Neural cell (in vitro differentiated cells): ENCODE measurements around the gene GNE. TPM values are rescaled to one million over a fixed set of nuclear protein-coding genes. Genes with fewer than 3 reads are reported as not detected.

Experiments
- H2AFZ ChIP-seq: fragments of 200-600, 300-800 bp; sonication (generic), shearing (Covaris generic); 2 replicates; pipeline ENCODE4 v1.6.0; 2014; ENCODE audit warnings: low read depth, mild to moderate bottlenecking, antibody characterized with exemption, low read length, moderate library complexity
- H3F3A ChIP-seq: fragments of 200-600 bp; shearing (Covaris generic); 2 replicates; pipeline ENCODE4 v1.6.1; 2016; ENCODE audit warnings: mild to moderate bottlenecking, moderate library complexity, mixed read lengths, antibody characterized with exemption, low read length; ENCODE audit not compliant: insufficient read depth, poor library complexity, severe bottlenecking
- H3K27ac ChIP-seq: fragments of 200-600, 300-800 bp; sonication (generic), shearing (Covaris generic); 2 replicates; pipeline ENCODE4 v1.5.1; 2014; ENCODE audit warnings: mild to moderate bottlenecking, low read length, moderate library complexity
- H3K27me3 ChIP-seq: fragments of 300-800, 200-600 bp; sonication (generic), shearing (Covaris generic); 2 replicates; pipeline ENCODE4 v1.6.0; 2014; ENCODE audit warnings: mild to moderate bottlenecking, low read depth, low read length, moderate library complexity; ENCODE audit not compliant: insufficient read depth
- H3K36me3 ChIP-seq: fragments of 300-800, 200-600 bp; sonication (generic), shearing (Covaris generic); 2 replicates; pipeline ENCODE4 v1.5.1; 2014; ENCODE audit warnings: mild to moderate bottlenecking, antibody characterized with exemption, low read length, moderate library complexity; ENCODE audit not compliant: insufficient read depth
- H3K4me2 ChIP-seq: fragments of 300-800, 200-600 bp; sonication (generic), shearing (Covaris generic); 2 replicates; pipeline ENCODE4 v1.6.0; 2014; ENCODE audit warnings: mild to moderate bottlenecking, low read length
- H3K4me3 ChIP-seq: fragments of 300-800, 200-600 bp; sonication (generic), shearing (Covaris generic); 2 replicates; pipeline ENCODE4 v1.5.1; 2014; ENCODE audit warnings: mild to moderate bottlenecking, low read length, moderate library complexity
- H3K79me2 ChIP-seq: fragments of 200-600 bp; shearing (Covaris generic); replicated peaks from 2 replicates; pipeline ENCODE4 v1.6.0; 2014; ENCODE audit warnings: mild to moderate bottlenecking, low read length, moderate library complexity; ENCODE audit not compliant: insufficient read depth
- H3K9ac ChIP-seq: fragments of 300-800, 200-600 bp; sonication (generic), shearing (Covaris generic); 2 replicates; pipeline ENCODE4 v1.6.1; 2016; ENCODE audit warnings: mild to moderate bottlenecking, low read length, mixed read lengths
- H3K9me2 ChIP-seq: fragments of 200-600 bp; shearing (Covaris generic); 2 replicates; pipeline ENCODE4 v1.6.1; 2016; ENCODE audit warnings: mild to moderate bottlenecking, low read length, mixed read lengths; ENCODE audit not compliant: insufficient read depth
- H3K9me3 ChIP-seq: fragments of 200-600, 300-800 bp; sonication (generic), shearing (Covaris generic); 2 replicates; pipeline ENCODE4 v1.6.1; 2016; ENCODE audit warnings: mild to moderate bottlenecking, mixed run types, low read length, moderate library complexity, mixed read lengths
- H4K20me1 ChIP-seq: fragments of 200-600 bp; shearing (Covaris generic); 2 replicates; pipeline ENCODE4 v1.6.1; 2016; ENCODE audit warnings: mild to moderate bottlenecking, mixed run types; ENCODE audit not compliant: insufficient read depth
- CTCF ChIP-seq: fragments of 450-650 bp; IDR thresholded peaks from 2 replicates; pipeline ENCODE4 v1.5.1; 2014; ENCODE audit warnings: antibody characterized with exemption, mild to moderate bottlenecking, moderate library complexity; ENCODE audit not compliant: poor library complexity, severe bottlenecking
- EP300 ChIP-seq: fragments of 450-650 bp; conservative IDR thresholded peaks from 2 replicates; pipeline ENCODE4 v1.6.1; 2014; ENCODE audit warnings: antibody characterized with exemption, mild to moderate bottlenecking, moderate library complexity; ENCODE audit not compliant: poor library complexity, severe bottlenecking
- EZH2 ChIP-seq: fragments of 200-600, 300-800 bp; shearing (Covaris generic), sonication (generic); IDR thresholded peaks from 2 replicates; pipeline ENCODE4 v1.6.1; 2014; ENCODE audit warnings: antibody characterized with exemption, low read length, borderline replicate concordance, mild to moderate bottlenecking; ENCODE audit not compliant: insufficient read depth, poor library complexity, severe bottlenecking
- MXI1 ChIP-seq: fragments of 450-650 bp; conservative IDR thresholded peaks from 2 replicates; pipeline ENCODE4 v1.6.1; 2014; ENCODE audit warnings: antibody characterized with exemption, mild to moderate bottlenecking; ENCODE audit not compliant: poor library complexity, severe bottlenecking
- POLR2AphosphoS5 ChIP-seq: IDR thresholded peaks from 2 replicates; pipeline ENCODE4 v1.6.1; 2012
- RAD21 ChIP-seq: fragments of 450-650 bp; conservative IDR thresholded peaks from 2 replicates; pipeline ENCODE4 v1.6.1; 2014; ENCODE audit warnings: antibody characterized with exemption, mild to moderate bottlenecking, moderate library complexity
- SMC3 ChIP-seq: fragments of 450-650 bp; conservative IDR thresholded peaks from 2 replicates; pipeline ENCODE4 v1.6.1; 2014; ENCODE audit warnings: antibody characterized with exemption, mild to moderate bottlenecking, moderate library complexity; ENCODE audit not compliant: poor library complexity
- TAF1 ChIP-seq: IDR thresholded peaks from 2 replicates; pipeline ENCODE4 v1.6.1; 2012; ENCODE audit warnings: low read depth
- polyA plus RNA-seq: library from polyadenylated mRNA; depleted of rRNA; stranded (reverse); fragments of >200 nt; gene quantifications from 2 replicates; pipeline ENCODE4 v1.2.3, GENCODE V29; 2014
- TF ChIP-seq, protein P1 (sequence below): IDR thresholded peaks from 2 replicates; pipeline ENCODE4 v1.6.1; 2012; ENCODE audit warnings: borderline replicate concordance

GNE gene
- polyA plus RNA-seq, 1 donor from 2014 or later = 22.7 TPM

DNA sequence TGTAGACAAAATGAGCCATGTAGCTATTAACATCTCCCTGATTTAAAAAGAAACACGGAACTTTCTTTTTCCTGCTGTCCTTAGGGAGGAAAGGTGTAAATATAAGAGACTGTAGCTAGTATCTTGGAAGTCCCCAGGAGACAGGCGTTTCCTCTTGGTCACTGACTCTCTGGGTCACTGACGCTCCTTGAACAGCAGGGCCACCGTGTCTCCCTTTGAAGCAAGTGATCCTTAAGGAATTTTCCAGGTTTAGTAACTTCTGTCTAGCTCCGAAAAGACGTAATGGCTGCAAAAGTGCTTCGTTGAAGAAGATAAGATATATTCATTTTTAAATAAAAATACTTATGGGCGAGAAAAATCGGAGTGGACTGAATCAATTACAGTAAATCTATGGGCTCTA, 68.3 kb downstream of the GNE start:
- Histone ChIP-seq H3K9me3 (no peaks in the 10 kb centered on the region), H3K4me2 (peak overlapping the region; percentile 67), H3K79me2 (peaks cover 33% of the 10 kb centered on the region), H3K4me3 (peak overlapping the region; percentile 80), H3K36me3 (no peaks in the 10 kb centered on the region), H2AFZ (peak overlapping the region; percentile 78), H3K9ac (peak overlapping the region; percentile 79), H3F3A (no peaks in the 10 kb centered on the region), H3K27ac (peak overlapping the region; percentile 82), H4K20me1 (no peaks in the 10 kb centered on the region), H3K27me3 (no peaks in the 10 kb centered on the region), H3K9me2 (no peaks in the 10 kb centered on the region)
- TF ChIP-seq MXI1 = no peak
- TF ChIP-seq, protein P1, sequence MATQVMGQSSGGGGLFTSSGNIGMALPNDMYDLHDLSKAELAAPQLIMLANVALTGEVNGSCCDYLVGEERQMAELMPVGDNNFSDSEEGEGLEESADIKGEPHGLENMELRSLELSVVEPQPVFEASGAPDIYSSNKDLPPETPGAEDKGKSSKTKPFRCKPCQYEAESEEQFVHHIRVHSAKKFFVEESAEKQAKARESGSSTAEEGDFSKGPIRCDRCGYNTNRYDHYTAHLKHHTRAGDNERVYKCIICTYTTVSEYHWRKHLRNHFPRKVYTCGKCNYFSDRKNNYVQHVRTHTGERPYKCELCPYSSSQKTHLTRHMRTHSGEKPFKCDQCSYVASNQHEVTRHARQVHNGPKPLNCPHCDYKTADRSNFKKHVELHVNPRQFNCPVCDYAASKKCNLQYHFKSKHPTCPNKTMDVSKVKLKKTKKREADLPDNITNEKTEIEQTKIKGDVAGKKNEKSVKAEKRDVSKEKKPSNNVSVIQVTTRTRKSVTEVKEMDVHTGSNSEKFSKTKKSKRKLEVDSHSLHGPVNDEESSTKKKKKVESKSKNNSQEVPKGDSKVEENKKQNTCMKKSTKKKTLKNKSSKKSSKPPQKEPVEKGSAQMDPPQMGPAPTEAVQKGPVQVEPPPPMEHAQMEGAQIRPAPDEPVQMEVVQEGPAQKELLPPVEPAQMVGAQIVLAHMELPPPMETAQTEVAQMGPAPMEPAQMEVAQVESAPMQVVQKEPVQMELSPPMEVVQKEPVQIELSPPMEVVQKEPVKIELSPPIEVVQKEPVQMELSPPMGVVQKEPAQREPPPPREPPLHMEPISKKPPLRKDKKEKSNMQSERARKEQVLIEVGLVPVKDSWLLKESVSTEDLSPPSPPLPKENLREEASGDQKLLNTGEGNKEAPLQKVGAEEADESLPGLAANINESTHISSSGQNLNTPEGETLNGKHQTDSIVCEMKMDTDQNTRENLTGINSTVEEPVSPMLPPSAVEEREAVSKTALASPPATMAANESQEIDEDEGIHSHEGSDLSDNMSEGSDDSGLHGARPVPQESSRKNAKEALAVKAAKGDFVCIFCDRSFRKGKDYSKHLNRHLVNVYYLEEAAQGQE = no peak
- no peak for TF ChIP-seq POLR2AphosphoS5
- TF ChIP-seq SMC3 = no peak
- no peak for TF ChIP-seq EP300
- no peak for TF ChIP-seq EZH2
- TF ChIP-seq RAD21 = no peak
- TF ChIP-seq CTCF = no peak
- no peak for TF ChIP-seq TAF1

DNA sequence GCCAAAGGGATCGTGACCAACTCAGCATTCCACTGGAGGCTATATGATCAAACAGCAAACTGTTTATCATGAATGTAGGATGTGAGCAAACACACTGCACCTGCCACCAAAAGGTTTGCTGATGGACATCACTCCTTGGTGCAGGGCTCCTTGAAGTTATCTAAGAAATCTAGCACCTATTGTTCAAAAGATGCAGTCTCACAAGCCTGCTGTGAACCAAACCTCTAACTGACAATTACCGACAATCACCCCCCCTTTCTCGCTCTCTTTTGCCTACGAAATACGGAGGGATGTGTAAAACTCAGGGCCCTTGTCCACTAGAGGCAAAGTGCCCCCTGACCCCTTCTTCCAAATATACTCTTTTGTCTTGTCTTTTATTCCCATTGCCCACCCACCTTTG, 70.0 kb downstream of the GNE start:
- no peaks in the 10 kb centered on the region for H4K20me1 ChIP-seq
- no peaks in the 10 kb centered on the region for H3K9me2 ChIP-seq
- TF ChIP-seq MXI1 = no peak
- no peak for TF ChIP-seq TAF1
- TF ChIP-seq RAD21 = no peak
- TF ChIP-seq, protein P1 = no peak
- no peak for TF ChIP-seq EZH2
- no peak for TF ChIP-seq CTCF
- TF ChIP-seq SMC3 = no peak
- no peak for TF ChIP-seq POLR2AphosphoS5
- no peak for TF ChIP-seq EP300
- H3K4me2 ChIP-seq = no peak overlapping the region
- no peak overlapping the region for H3K9ac ChIP-seq
- no peak overlapping the region for H3K4me3 ChIP-seq
- H2AFZ ChIP-seq = no peak overlapping the region
- H3F3A ChIP-seq = no peaks in the 10 kb centered on the region
- no peak overlapping the region for H3K27ac ChIP-seq
- peaks cover 20% of the 10 kb centered on the region for H3K79me2 ChIP-seq
- no peaks in the 10 kb centered on the region for H3K9me3 ChIP-seq
- H3K27me3 ChIP-seq = no peaks in the 10 kb centered on the region
- no peaks in the 10 kb centered on the region for H3K36me3 ChIP-seq
